Measurements from ENCODE around the gene CFAP100.

- TF ChIP-seq EZH2 (IDR thresholded peaks at IDR 0.05; ENCODE audit: borderline replicate concordance) (no peak), EZH2phosphoT487 (IDR thresholded peaks at IDR 0.05; ENCODE audit: low read depth, severe bottlenecking, unreplicated experiment) (no peak)
- TF ChIP-seq, protein P1, sequence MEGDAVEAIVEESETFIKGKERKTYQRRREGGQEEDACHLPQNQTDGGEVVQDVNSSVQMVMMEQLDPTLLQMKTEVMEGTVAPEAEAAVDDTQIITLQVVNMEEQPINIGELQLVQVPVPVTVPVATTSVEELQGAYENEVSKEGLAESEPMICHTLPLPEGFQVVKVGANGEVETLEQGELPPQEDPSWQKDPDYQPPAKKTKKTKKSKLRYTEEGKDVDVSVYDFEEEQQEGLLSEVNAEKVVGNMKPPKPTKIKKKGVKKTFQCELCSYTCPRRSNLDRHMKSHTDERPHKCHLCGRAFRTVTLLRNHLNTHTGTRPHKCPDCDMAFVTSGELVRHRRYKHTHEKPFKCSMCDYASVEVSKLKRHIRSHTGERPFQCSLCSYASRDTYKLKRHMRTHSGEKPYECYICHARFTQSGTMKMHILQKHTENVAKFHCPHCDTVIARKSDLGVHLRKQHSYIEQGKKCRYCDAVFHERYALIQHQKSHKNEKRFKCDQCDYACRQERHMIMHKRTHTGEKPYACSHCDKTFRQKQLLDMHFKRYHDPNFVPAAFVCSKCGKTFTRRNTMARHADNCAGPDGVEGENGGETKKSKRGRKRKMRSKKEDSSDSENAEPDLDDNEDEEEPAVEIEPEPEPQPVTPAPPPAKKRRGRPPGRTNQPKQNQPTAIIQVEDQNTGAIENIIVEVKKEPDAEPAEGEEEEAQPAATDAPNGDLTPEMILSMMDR (IDR thresholded peaks at IDR 0.05; ENCODE audit: poor library complexity), result no peak
These were observed 34.5 kb upstream of the CFAP100 start for GRCh38 chr3:126360046-126360713.

All from hepatocyte (in vitro differentiated cells).